Measurements from ENCODE around the gene ATP8B1. TPM values are rescaled to one million over a fixed set of nuclear protein-coding genes. Genes with fewer than 3 reads are reported as not detected.

The ATP8B1 gene
- total RNA-seq, 2 donors from 2014 or later = 18.5 to 41.5 TPM

DNA sequence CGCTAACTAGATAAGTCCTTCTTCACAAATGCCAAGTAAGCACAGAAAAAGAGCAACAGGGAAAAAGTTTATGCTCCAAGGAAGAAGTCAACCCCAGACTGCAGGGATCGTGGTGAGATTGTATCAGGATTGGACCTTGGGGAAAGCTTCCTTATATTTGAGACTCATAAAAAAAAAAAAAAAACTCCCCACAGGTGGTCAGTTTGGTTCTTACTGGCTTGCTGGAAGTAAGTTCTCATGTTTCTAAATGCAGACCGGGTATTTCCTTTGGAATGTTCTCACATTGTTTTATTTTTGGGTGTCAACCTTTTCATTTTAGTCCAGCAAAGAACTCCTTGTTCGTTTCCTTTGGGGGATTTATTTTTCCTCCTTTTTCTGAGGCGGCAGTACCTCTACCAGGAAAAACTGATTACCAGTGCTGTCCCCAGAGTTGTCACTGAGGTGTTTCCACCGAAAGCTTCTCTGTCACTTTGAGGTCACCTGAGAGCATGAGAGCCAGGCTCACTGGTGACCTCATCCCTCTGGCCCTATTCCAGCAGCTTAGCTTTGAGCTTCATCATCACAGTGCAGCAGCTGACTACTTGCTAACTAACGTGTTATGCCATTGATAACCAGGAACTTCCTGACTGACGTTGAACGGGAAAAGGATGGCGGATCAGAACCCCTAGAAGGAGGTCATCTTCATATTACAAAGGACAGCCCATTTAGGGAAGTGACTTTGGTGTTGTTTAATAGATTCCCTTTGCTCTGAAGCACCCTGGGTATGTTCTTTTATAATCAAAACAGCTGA, 16.8 kb upstream of the ATP8B1 start:
- Histone ChIP-seq H3K27ac (peak overlapping the region; percentile 52 to 88 (median 70)), H3K4me3 (no peak overlapping the region), H3K27me3 (no peaks in the 10 kb centered on the region), H3K9me3 (no peaks in the 10 kb centered on the region), H3K4me1 (peaks cover 17% of the 10 kb centered on the region), H3K36me3 (replicated peaks in 1 of 2; ENCODE audit: insufficient read depth in 1 of 2, low read depth in 2 of 2) (no peaks in the 10 kb centered on the region)
- ATAC-seq = peak; percentile 99
- peak; percentile 92 to 94 (median 94) for DNase-seq
- intact Hi-C loops (cut with DNase I) = no loop called here
- 11 to 16% methylated on average over 10 of the region's 10 CpGs for WGBS, 2 donors
- TF ChIP-seq, protein P1, sequence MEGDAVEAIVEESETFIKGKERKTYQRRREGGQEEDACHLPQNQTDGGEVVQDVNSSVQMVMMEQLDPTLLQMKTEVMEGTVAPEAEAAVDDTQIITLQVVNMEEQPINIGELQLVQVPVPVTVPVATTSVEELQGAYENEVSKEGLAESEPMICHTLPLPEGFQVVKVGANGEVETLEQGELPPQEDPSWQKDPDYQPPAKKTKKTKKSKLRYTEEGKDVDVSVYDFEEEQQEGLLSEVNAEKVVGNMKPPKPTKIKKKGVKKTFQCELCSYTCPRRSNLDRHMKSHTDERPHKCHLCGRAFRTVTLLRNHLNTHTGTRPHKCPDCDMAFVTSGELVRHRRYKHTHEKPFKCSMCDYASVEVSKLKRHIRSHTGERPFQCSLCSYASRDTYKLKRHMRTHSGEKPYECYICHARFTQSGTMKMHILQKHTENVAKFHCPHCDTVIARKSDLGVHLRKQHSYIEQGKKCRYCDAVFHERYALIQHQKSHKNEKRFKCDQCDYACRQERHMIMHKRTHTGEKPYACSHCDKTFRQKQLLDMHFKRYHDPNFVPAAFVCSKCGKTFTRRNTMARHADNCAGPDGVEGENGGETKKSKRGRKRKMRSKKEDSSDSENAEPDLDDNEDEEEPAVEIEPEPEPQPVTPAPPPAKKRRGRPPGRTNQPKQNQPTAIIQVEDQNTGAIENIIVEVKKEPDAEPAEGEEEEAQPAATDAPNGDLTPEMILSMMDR (IDR thresholded peaks at IDR 0.05) = peak in 1 of 7 experiments; percentile 3
- TF ChIP-seq POLR2A (IDR thresholded peaks at IDR 0.05) = peak in 2 of 3 donors; percentile 19 to 38

DNA sequence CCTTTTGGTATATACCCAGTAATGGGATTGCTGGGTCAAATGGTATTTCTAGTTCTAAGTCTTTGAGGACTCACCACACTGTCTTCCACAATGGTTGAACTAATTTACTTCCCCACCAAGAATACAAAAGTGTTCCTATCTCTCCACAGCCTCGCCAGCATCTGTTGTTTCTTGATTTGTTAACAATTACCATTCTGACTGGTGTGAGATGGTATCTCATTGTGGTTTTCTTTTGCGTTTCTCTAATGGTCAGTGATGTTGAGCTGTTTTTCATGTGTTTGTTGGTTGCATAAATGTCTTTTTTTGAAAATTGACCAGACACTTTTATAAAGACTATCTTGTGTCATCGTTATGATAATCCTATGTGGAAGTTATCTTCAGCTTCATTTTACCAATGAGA, 16.0 kb upstream of the ATP8B1 start:
- WGBS, 2 donors = 86% methylated on average over 3 of the region's 3 CpGs
- Histone ChIP-seq H3K9me3 (no peaks in the 10 kb centered on the region), H3K27me3 (no peaks in the 10 kb centered on the region), H3K4me1 (peaks cover 17% of the 10 kb centered on the region), H3K36me3 (replicated peaks in 1 of 2; ENCODE audit: insufficient read depth in 1 of 2, low read depth in 2 of 2) (no peaks in the 10 kb centered on the region), H3K27ac (peak overlapping the region in 3 of 4 donors; percentile 59 to 88 (median 80)), H3K4me3 (no peak overlapping the region)
- ATAC-seq (no peak), DNase-seq (no peak)
- intact Hi-C loops (cut with DNase I) = no loop called here
- TF ChIP-seq, protein P1 (IDR thresholded peaks at IDR 0.05) = no peak
- no peak for TF ChIP-seq POLR2A (IDR thresholded peaks at IDR 0.05)

DNA sequence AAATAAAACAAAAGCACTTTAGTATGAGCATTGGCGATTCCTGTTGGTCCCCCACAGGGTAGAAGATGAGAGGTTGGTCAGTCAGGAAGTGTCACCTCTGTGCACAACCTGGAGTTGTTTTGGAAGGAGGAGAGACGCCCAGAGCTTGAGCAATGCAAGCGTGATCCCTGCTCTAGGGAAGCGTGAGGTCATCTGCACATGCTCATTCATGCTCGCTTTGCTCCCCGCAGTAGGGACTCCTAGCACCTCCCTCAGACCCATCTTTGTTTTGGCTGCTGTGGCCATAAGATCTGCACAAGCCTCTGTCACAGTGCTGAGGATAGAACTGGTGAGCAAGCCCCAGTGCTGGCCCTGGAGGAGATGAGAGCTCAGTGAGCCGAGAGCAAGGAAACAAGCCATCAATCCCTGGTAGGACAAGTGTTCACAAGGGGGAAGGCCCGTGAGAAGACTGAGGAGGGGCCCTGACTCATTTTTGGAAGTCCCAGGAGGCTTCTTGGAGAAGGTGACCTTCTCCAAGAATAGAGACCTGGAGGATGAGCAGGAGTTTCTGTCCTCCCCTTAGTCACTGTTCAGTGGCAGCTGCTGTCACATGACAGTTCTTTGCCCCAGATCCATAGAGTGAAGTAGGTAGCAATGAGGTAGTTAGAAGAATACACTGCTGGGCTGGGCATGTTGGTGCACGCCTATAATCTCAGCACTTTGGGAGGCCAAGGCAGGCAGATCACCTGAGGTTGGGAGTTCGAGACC, 13.3 kb upstream of the ATP8B1 start:
- no peak for ATAC-seq
- TF ChIP-seq, protein P1 (IDR thresholded peaks at IDR 0.05) = no peak
- no peak for TF ChIP-seq POLR2A (IDR thresholded peaks at IDR 0.05)
- Histone ChIP-seq H3K9me3 (no peaks in the 10 kb centered on the region), H3K27me3 (no peaks in the 10 kb centered on the region), H3K4me3 (no peak overlapping the region), H3K4me1 (peaks cover 17% of the 10 kb centered on the region), H3K27ac (no peak overlapping the region), H3K36me3 (replicated peaks in 1 of 2; ENCODE audit: insufficient read depth in 1 of 2, low read depth in 2 of 2) (no peaks in the 10 kb centered on the region)
- DNase-seq = no peak
- WGBS, 2 donors = 81 to 84% methylated on average over 10 of the region's 10 CpGs
- intact Hi-C loops (cut with DNase I) = no loop called here

DNA sequence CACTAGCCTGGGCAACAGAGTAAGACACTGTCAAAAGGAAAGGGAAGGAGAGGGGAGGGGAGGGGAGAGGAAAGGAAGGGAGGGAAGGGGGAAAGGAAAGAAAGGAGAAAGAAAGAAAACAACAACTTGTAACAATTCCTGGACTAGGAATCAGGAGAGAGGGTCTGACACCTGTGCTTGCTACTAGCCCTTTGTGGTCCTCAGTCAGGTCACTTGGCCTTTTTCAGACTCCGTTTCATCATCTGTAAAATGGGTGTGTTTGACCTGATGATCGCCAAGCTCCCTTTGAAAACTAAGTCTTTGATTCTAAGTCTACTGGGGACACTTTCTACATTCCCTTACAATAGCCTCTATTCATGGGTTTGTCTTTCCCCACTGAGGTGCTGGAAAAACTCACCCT, 11.4 kb upstream of the ATP8B1 start:
- Histone ChIP-seq H3K4me3 (no peak overlapping the region), H3K27me3 (no peaks in the 10 kb centered on the region), H3K27ac (no peak overlapping the region), H3K9me3 (no peaks in the 10 kb centered on the region), H3K4me1 (peaks cover 7% of the 10 kb centered on the region), H3K36me3 (replicated peaks in 1 of 2; ENCODE audit: insufficient read depth in 1 of 2, low read depth in 2 of 2) (no peaks in the 10 kb centered on the region)
- ATAC-seq (no peak), DNase-seq (no peak)
- no peak for TF ChIP-seq POLR2A (IDR thresholded peaks at IDR 0.05)
- TF ChIP-seq, protein P1 (IDR thresholded peaks at IDR 0.05) = no peak
- WGBS, 2 donors = 84 to 92% methylated on average over 2 of the region's 2 CpGs
- intact Hi-C loops (cut with DNase I) = no loop called here

Data from body of pancreas (tissue), 4 donors.